Neural cell (in vitro differentiated cells): ENCODE results near the gene KRT7. TPM values are rescaled to one million over a fixed set of nuclear protein-coding genes. Genes with fewer than 3 reads are reported as not detected.

ENCODE experiments used
- H2AFZ ChIP-seq: fragments of 200-600, 300-800 bp; sonication (generic), shearing (Covaris generic); 2 replicates; pipeline ENCODE4 v1.6.0; 2014; ENCODE audit warnings: low read depth, mild to moderate bottlenecking, antibody characterized with exemption, low read length, moderate library complexity
- H3F3A ChIP-seq: fragments of 200-600 bp; shearing (Covaris generic); 2 replicates; pipeline ENCODE4 v1.6.1; 2016; ENCODE audit warnings: mild to moderate bottlenecking, moderate library complexity, mixed read lengths, antibody characterized with exemption, low read length; ENCODE audit not compliant: insufficient read depth, poor library complexity, severe bottlenecking
- H3K27ac ChIP-seq: fragments of 200-600, 300-800 bp; sonication (generic), shearing (Covaris generic); 2 replicates; pipeline ENCODE4 v1.5.1; 2014; ENCODE audit warnings: mild to moderate bottlenecking, low read length, moderate library complexity
- H3K27me3 ChIP-seq: fragments of 300-800, 200-600 bp; sonication (generic), shearing (Covaris generic); 2 replicates; pipeline ENCODE4 v1.6.0; 2014; ENCODE audit warnings: mild to moderate bottlenecking, low read depth, low read length, moderate library complexity; ENCODE audit not compliant: insufficient read depth
- H3K36me3 ChIP-seq: fragments of 300-800, 200-600 bp; sonication (generic), shearing (Covaris generic); 2 replicates; pipeline ENCODE4 v1.5.1; 2014; ENCODE audit warnings: mild to moderate bottlenecking, antibody characterized with exemption, low read length, moderate library complexity; ENCODE audit not compliant: insufficient read depth
- H3K4me2 ChIP-seq: fragments of 300-800, 200-600 bp; sonication (generic), shearing (Covaris generic); 2 replicates; pipeline ENCODE4 v1.6.0; 2014; ENCODE audit warnings: mild to moderate bottlenecking, low read length
- H3K4me3 ChIP-seq: fragments of 300-800, 200-600 bp; sonication (generic), shearing (Covaris generic); 2 replicates; pipeline ENCODE4 v1.5.1; 2014; ENCODE audit warnings: mild to moderate bottlenecking, low read length, moderate library complexity
- H3K79me2 ChIP-seq: fragments of 200-600 bp; shearing (Covaris generic); replicated peaks from 2 replicates; pipeline ENCODE4 v1.6.0; 2014; ENCODE audit warnings: mild to moderate bottlenecking, low read length, moderate library complexity; ENCODE audit not compliant: insufficient read depth
- H3K9ac ChIP-seq: fragments of 300-800, 200-600 bp; sonication (generic), shearing (Covaris generic); 2 replicates; pipeline ENCODE4 v1.6.1; 2016; ENCODE audit warnings: mild to moderate bottlenecking, low read length, mixed read lengths
- H3K9me2 ChIP-seq: fragments of 200-600 bp; shearing (Covaris generic); 2 replicates; pipeline ENCODE4 v1.6.1; 2016; ENCODE audit warnings: mild to moderate bottlenecking, low read length, mixed read lengths; ENCODE audit not compliant: insufficient read depth
- H3K9me3 ChIP-seq: fragments of 200-600, 300-800 bp; sonication (generic), shearing (Covaris generic); 2 replicates; pipeline ENCODE4 v1.6.1; 2016; ENCODE audit warnings: mild to moderate bottlenecking, mixed run types, low read length, moderate library complexity, mixed read lengths
- H4K20me1 ChIP-seq: fragments of 200-600 bp; shearing (Covaris generic); 2 replicates; pipeline ENCODE4 v1.6.1; 2016; ENCODE audit warnings: mild to moderate bottlenecking, mixed run types; ENCODE audit not compliant: insufficient read depth
- EP300 ChIP-seq: fragments of 450-650 bp; conservative IDR thresholded peaks from 2 replicates; pipeline ENCODE4 v1.6.1; 2014; ENCODE audit warnings: antibody characterized with exemption, mild to moderate bottlenecking, moderate library complexity; ENCODE audit not compliant: poor library complexity, severe bottlenecking
- EZH2 ChIP-seq: fragments of 200-600, 300-800 bp; shearing (Covaris generic), sonication (generic); IDR thresholded peaks from 2 replicates; pipeline ENCODE4 v1.6.1; 2014; ENCODE audit warnings: antibody characterized with exemption, low read length, borderline replicate concordance, mild to moderate bottlenecking; ENCODE audit not compliant: insufficient read depth, poor library complexity, severe bottlenecking
- MXI1 ChIP-seq: fragments of 450-650 bp; conservative IDR thresholded peaks from 2 replicates; pipeline ENCODE4 v1.6.1; 2014; ENCODE audit warnings: antibody characterized with exemption, mild to moderate bottlenecking; ENCODE audit not compliant: poor library complexity, severe bottlenecking
- POLR2AphosphoS5 ChIP-seq: IDR thresholded peaks from 2 replicates; pipeline ENCODE4 v1.6.1; 2012
- RAD21 ChIP-seq: fragments of 450-650 bp; conservative IDR thresholded peaks from 2 replicates; pipeline ENCODE4 v1.6.1; 2014; ENCODE audit warnings: antibody characterized with exemption, mild to moderate bottlenecking, moderate library complexity
- SMC3 ChIP-seq: fragments of 450-650 bp; conservative IDR thresholded peaks from 2 replicates; pipeline ENCODE4 v1.6.1; 2014; ENCODE audit warnings: antibody characterized with exemption, mild to moderate bottlenecking, moderate library complexity; ENCODE audit not compliant: poor library complexity
- TAF1 ChIP-seq: IDR thresholded peaks from 2 replicates; pipeline ENCODE4 v1.6.1; 2012; ENCODE audit warnings: low read depth
- polyA plus RNA-seq: library from polyadenylated mRNA; depleted of rRNA; stranded (reverse); fragments of >200 nt; gene quantifications from 2 replicates; pipeline ENCODE4 v1.2.3, GENCODE V29; 2014
- TF ChIP-seq, protein P1 (sequence below): fragments of 450-650 bp; IDR thresholded peaks from 2 replicates; pipeline ENCODE4 v1.5.1; 2014; ENCODE audit warnings: antibody characterized with exemption, mild to moderate bottlenecking, moderate library complexity; ENCODE audit not compliant: poor library complexity, severe bottlenecking
- TF ChIP-seq, protein P2 (sequence below): IDR thresholded peaks from 2 replicates; pipeline ENCODE4 v1.6.1; 2012; ENCODE audit warnings: borderline replicate concordance

KRT7 gene
- polyA plus RNA-seq, 1 donor from 2014 or later = not detected

DNA sequence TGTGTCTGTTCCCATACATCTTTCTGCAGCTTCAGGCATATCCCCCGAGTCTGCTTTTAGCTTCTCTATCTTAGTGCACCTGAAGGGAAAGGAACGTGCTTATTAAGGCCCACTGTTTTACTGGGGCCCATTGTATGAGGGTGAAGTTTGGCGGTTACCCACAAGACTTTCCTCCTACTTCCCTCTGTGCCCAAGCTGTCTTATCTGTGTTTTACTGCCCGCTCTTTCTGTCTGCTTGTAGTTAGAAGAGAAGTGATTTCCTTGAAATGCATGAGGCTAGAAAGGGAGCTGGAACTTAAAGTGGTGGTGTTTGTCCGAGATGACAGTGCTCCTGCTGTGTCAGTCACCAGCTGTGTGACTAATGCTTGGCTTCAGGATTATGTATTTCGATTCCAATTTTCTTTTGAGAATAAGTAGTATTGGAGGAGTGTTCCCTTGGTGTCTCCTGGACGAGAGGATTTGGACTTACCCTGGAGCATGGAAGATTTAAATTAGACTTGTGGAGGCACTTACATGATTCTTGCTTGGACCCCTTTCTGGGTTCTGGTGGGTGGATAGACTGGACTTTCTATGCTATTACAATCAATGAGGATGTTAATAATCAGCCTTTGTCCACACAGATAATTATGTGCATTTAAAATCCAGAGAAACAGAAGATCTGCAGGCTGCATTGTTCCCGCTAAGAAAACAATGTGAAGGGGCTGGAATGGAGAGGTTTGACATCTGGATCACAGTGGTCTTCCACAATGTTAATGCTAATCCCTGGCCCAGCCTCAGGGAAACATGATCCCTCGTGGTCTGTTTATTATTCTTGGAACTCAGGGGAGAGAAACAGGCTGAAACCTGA is 27.5 kb downstream of the KRT7 start:
- H3K27ac ChIP-seq = no peak overlapping the region
- H3K27me3 ChIP-seq = peaks cover 26% of the 10 kb centered on the region

DNA sequence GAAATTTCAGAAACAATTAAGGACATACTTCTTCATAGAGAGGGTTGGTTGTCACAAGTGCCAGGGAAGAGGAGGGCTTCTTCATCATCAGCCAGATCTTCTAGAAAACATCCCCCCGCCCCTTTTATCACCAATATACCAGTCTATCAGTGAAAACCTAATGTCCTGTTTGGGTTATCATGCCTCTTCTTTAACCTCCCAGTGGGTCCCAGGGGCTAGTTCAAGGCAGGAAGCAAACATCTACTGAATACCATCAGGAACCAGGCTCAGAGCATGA is 28.1 kb downstream of the KRT7 start:
- Histone ChIP-seq H3K4me2 (no peak overlapping the region), H4K20me1 (no peaks in the 10 kb centered on the region)

More for the DNA sequence above, 27.5 kb downstream of the KRT7 start:
- no peaks in the 10 kb centered on the region for H3K9me2 ChIP-seq
- H3K36me3 ChIP-seq = no peaks in the 10 kb centered on the region
- H4K20me1 ChIP-seq = no peaks in the 10 kb centered on the region
- H3K9me3 ChIP-seq = no peaks in the 10 kb centered on the region
- H3F3A ChIP-seq = no peaks in the 10 kb centered on the region
- TF ChIP-seq MXI1 (no peak), SMC3 (no peak), RAD21 (no peak), TAF1 (no peak), EZH2 (no peak), POLR2AphosphoS5 (no peak), EP300 (no peak)
- TF ChIP-seq, protein P1, sequence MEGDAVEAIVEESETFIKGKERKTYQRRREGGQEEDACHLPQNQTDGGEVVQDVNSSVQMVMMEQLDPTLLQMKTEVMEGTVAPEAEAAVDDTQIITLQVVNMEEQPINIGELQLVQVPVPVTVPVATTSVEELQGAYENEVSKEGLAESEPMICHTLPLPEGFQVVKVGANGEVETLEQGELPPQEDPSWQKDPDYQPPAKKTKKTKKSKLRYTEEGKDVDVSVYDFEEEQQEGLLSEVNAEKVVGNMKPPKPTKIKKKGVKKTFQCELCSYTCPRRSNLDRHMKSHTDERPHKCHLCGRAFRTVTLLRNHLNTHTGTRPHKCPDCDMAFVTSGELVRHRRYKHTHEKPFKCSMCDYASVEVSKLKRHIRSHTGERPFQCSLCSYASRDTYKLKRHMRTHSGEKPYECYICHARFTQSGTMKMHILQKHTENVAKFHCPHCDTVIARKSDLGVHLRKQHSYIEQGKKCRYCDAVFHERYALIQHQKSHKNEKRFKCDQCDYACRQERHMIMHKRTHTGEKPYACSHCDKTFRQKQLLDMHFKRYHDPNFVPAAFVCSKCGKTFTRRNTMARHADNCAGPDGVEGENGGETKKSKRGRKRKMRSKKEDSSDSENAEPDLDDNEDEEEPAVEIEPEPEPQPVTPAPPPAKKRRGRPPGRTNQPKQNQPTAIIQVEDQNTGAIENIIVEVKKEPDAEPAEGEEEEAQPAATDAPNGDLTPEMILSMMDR = no peak
- TF ChIP-seq, protein P2, sequence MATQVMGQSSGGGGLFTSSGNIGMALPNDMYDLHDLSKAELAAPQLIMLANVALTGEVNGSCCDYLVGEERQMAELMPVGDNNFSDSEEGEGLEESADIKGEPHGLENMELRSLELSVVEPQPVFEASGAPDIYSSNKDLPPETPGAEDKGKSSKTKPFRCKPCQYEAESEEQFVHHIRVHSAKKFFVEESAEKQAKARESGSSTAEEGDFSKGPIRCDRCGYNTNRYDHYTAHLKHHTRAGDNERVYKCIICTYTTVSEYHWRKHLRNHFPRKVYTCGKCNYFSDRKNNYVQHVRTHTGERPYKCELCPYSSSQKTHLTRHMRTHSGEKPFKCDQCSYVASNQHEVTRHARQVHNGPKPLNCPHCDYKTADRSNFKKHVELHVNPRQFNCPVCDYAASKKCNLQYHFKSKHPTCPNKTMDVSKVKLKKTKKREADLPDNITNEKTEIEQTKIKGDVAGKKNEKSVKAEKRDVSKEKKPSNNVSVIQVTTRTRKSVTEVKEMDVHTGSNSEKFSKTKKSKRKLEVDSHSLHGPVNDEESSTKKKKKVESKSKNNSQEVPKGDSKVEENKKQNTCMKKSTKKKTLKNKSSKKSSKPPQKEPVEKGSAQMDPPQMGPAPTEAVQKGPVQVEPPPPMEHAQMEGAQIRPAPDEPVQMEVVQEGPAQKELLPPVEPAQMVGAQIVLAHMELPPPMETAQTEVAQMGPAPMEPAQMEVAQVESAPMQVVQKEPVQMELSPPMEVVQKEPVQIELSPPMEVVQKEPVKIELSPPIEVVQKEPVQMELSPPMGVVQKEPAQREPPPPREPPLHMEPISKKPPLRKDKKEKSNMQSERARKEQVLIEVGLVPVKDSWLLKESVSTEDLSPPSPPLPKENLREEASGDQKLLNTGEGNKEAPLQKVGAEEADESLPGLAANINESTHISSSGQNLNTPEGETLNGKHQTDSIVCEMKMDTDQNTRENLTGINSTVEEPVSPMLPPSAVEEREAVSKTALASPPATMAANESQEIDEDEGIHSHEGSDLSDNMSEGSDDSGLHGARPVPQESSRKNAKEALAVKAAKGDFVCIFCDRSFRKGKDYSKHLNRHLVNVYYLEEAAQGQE = no peak
- no peak overlapping the region for H2AFZ ChIP-seq
- H3K4me3 ChIP-seq = no peak overlapping the region
- H3K4me2 ChIP-seq = no peak overlapping the region
- no peak overlapping the region for H3K9ac ChIP-seq
- H3K79me2 ChIP-seq = no peaks in the 10 kb centered on the region

More for the DNA sequence above, 28.1 kb downstream of the KRT7 start:
- no peaks in the 10 kb centered on the region for H3K9me3 ChIP-seq
- no peaks in the 10 kb centered on the region for H3K9me2 ChIP-seq
- no peak overlapping the region for H3K9ac ChIP-seq
- no peak overlapping the region for H3K27ac ChIP-seq
- no peaks in the 10 kb centered on the region for H3F3A ChIP-seq
- H3K4me3 ChIP-seq = no peak overlapping the region
- H3K36me3 ChIP-seq = no peaks in the 10 kb centered on the region
- H3K27me3 ChIP-seq = peaks cover 26% of the 10 kb centered on the region
- TF ChIP-seq, protein P1 = no peak
- TF ChIP-seq SMC3 (no peak), EP300 (no peak), MXI1 (no peak), POLR2AphosphoS5 (no peak), TAF1 (no peak), EZH2 (no peak), RAD21 (no peak)
- TF ChIP-seq, protein P2 = no peak
- H3K79me2 ChIP-seq = no peaks in the 10 kb centered on the region
- no peak overlapping the region for H2AFZ ChIP-seq
